K562 (cell line): ENCODE data around the gene DNAH1. TPM values are rescaled to one million over a fixed set of nuclear protein-coding genes. Genes with fewer than 3 reads are reported as not detected.

Experiments used
- ATAC-seq: fragments of 200-7000 bp; cut with Tn5 transposase; 3 replicates; pipeline ENCODE4 v1.9.1; 2020; ENCODE audit warnings: moderate library complexity
- BruUV-seq: library from RNA; stranded (reverse); fragments of 400-500 nt; replicated peaks from 2 replicates; lab custom pipeline; 2021; lab: Mats Ljungman, UMichigan
- CTCF ChIA-PET: fragments of 300-600 bp; formaldehyde crosslinking; extraction: SDS; loops from one replicate; lab custom pipeline; 2021; ENCODE audit warnings: low intra/inter-chr PET ratio; lab: Yijun Ruan, JAX
- POLR2A ChIA-PET: fragments of 300-600, 350-650 bp; sonication (Branson Sonifier 250); formaldehyde crosslinking; extraction: SDS; loops from one replicate; lab custom pipeline; 2021; ENCODE audit warnings: antibody characterized with exemption, inconsistent platforms; lab: Yijun Ruan, JAX
- DNase-seq, 4 experiments: peaks; one replicate each; pipeline versions ENCODE4 v3.0.0 to v3.0.0-alpha.2; 2011 to 2018; ENCODE audit warnings: low spot score in 3 of 4, mixed read lengths in 3 of 4; ENCODE audit errors: extremely low read depth in 1 of 4
- FAIRE-seq: peaks from 2 replicates; lab custom pipeline; 2011; peaks lifted over from hg19 to GRCh38; lab: Jason Lieb, UNC
- H2AFZ ChIP-seq: 2 replicates; pipeline ENCODE4 v1.6.0; 2011; ENCODE audit warnings: low read depth, low read length, control low read depth, inconsistent platforms
- H3K27ac ChIP-seq: fragments of 200-600 bp; 3 replicates; pipeline ENCODE4 v1.8.0; 2011; ENCODE audit warnings: low read depth, mild to moderate bottlenecking, control low read depth, inconsistent platforms, low read length, moderate library complexity, mixed read lengths; ENCODE audit errors: extremely low read depth
- H3K27me3 ChIP-seq, 2 experiments: fragments of 300-600 bp in 1 of 2; 2 replicates in 1 of 2; 3 replicates in 1 of 2; pipeline versions ENCODE4 v1.6.0 to v1.8.0; 2011; ENCODE audit warnings: inconsistent platforms in 2 of 2, low read length in 2 of 2, mild to moderate bottlenecking in 1 of 2, mixed read lengths in 1 of 2, moderate library complexity in 1 of 2; ENCODE audit not compliant: control insufficient read depth in 2 of 2, insufficient read depth in 2 of 2
- H3K36me3 ChIP-seq: fragments of 300-600 bp; 3 replicates; pipeline ENCODE4 v1.8.0; 2011; ENCODE audit warnings: mild to moderate bottlenecking, low read length, inconsistent platforms; ENCODE audit not compliant: control insufficient read depth, insufficient read depth
- H3K4me1 ChIP-seq, 2 experiments: fragments of 200-600 bp in 1 of 2; replicated peaks in 1 of 2; 2 replicates in 1 of 2; 3 replicates in 1 of 2; pipeline versions ENCODE4 v1.5.1 to v1.8.0; 2011; ENCODE audit warnings: inconsistent platforms in 2 of 2, low read length in 2 of 2, mild to moderate bottlenecking in 1 of 2, mixed read lengths in 1 of 2, moderate library complexity in 1 of 2; ENCODE audit not compliant: control insufficient read depth in 2 of 2, insufficient read depth in 2 of 2
- H3K4me2 ChIP-seq: 2 replicates; pipeline ENCODE4 v1.6.1; 2011; ENCODE audit warnings: low read length, control low read depth, inconsistent platforms, mixed read lengths; ENCODE audit not compliant: insufficient read depth
- H3K4me3 ChIP-seq: fragments of 200-600 bp; sonication (generic), shearing (Covaris generic); 2 replicates; pipeline ENCODE4 v1.5.1; 2016; ENCODE audit warnings: control low read depth, inconsistent platforms
- H3K79me2 ChIP-seq: fragments of 200-600 bp; 3 replicates; pipeline ENCODE4 v1.8.0; 2011; ENCODE audit warnings: low read length, inconsistent platforms; ENCODE audit not compliant: control insufficient read depth, insufficient read depth
- H3K9ac ChIP-seq, 2 experiments: 2 replicates each; pipeline versions ENCODE4 v1.6.0 to v1.6.1; 2011; ENCODE audit warnings: low read depth in 2 of 2, low read length in 2 of 2, control low read depth in 1 of 2, inconsistent platforms in 1 of 2, mild to moderate bottlenecking in 1 of 2, mixed read lengths in 1 of 2; ENCODE audit not compliant: insufficient read depth in 1 of 2
- H3K9me1 ChIP-seq: one replicate; pipeline ENCODE4 v1.6.0; 2011; ENCODE audit warnings: inconsistent platforms, mild to moderate bottlenecking, low read length, moderate library complexity; ENCODE audit not compliant: control insufficient read depth, insufficient read depth
- H3K9me3 ChIP-seq: replicated peaks from 2 replicates; pipeline ENCODE4 v1.5.1; 2011; ENCODE audit warnings: low read depth, low read length, inconsistent platforms; ENCODE audit not compliant: control insufficient read depth, insufficient read depth
- H4K20me1 ChIP-seq: replicated peaks from 2 replicates; pipeline ENCODE4 v1.6.1; 2011; ENCODE audit warnings: low read length, inconsistent platforms, mixed read lengths; ENCODE audit not compliant: control insufficient read depth, insufficient read depth
- CBX2 ChIP-seq: fragments of 200-600 bp; sonication (generic); IDR thresholded peaks from one replicate; pipeline ENCODE4 v1.6.1; 2012; ENCODE audit warnings: mild to moderate bottlenecking, low read length, inconsistent platforms; ENCODE audit not compliant: insufficient read depth, poor library complexity, severe bottlenecking
- ELF4 ChIP-seq: fragments of 450-650 bp; formaldehyde crosslinking; IDR thresholded peaks from 2 replicates; pipeline ENCODE4 v1.4.0; 2022; ENCODE audit warnings: missing genetic modification characterization
- NR2C2 ChIP-seq, 2 experiments: fragments of 200-800 bp in 1 of 2; sonication (Bioruptor generic) in 1 of 2; sonication (generic) in 1 of 2; formaldehyde crosslinking in 1 of 2; IDR thresholded peaks; 2 replicates each; pipeline versions ENCODE4 v1.6.1 to v1.8.0; 2016 to 2022; ENCODE audit warnings: mild to moderate bottlenecking in 1 of 2, missing compliant biosample characterization in 1 of 2, missing genetic modification characterization in 1 of 2, missing genetic modification reagents in 1 of 2
- POLR2H ChIP-seq: IDR thresholded peaks from 2 replicates; pipeline ENCODE4 v1.6.1; 2016; ENCODE audit warnings: missing genetic modification characterization, low read depth, mild to moderate bottlenecking, control low read depth, missing compliant biosample characterization, moderate library complexity
- RBBP5 ChIP-seq: fragments of 200-600 bp; sonication (generic); IDR thresholded peaks from 2 replicates; pipeline ENCODE4 v1.6.1; 2012; ENCODE audit warnings: borderline replicate concordance, mild to moderate bottlenecking, low read length, control low read depth, inconsistent platforms; ENCODE audit not compliant: insufficient read depth, poor library complexity, severe bottlenecking
- SRF ChIP-seq, 2 experiments: fragments of 250-450, 450-650 bp in 1 of 2; sonication (Bioruptor Pico) in 1 of 2; sonication (generic) in 1 of 2; formaldehyde crosslinking; IDR thresholded peaks; 2 replicates each; pipeline versions ENCODE4 v1.5.0 to v1.5.1; 2020 to 2022; ENCODE audit warnings: mild to moderate bottlenecking in 1 of 2, missing genetic modification reagents in 1 of 2
- ZNF551 ChIP-seq: fragments of 250-450 bp; sonication (Bioruptor Pico); IDR thresholded peaks from 2 replicates; pipeline ENCODE4 v1.5.0; 2021; ENCODE audit warnings: mild to moderate bottlenecking, moderate library complexity
- WGBS: fragments of 100-300 bp; shearing (Covaris generic); methylation state at CpG from one replicate; pipeline ENCODE4 v1.1.6; 2016; ENCODE audit warnings: low coverage, mixed read lengths; ENCODE audit not compliant: insufficient coverage; ENCODE audit errors: missing lambda C conversion rate; 5-methylcytosine and 5-hydroxymethylcytosine counted together
- in situ Hi-C: fragments of 300-500 bp; cut with MboI; formaldehyde crosslinking; loops from 4 replicates; pipeline ENCODE4 v1.15.0; 2018; ENCODE audit warnings: inconsistent platforms, mixed read lengths
- intact Hi-C: fragments of 100-400 bp; cut with micrococcal nuclease; formaldehyde crosslinking; loops from 2 replicates; pipeline ENCODE4 v1.14.2; 2022
- polyA plus RNA-seq, 8 experiments: library from polyadenylated mRNA; depleted of rRNA in 4 of 8; stranded (reverse) in 5 of 8; unstranded in 3 of 8; fragments of >200 nt; fragmentation: Nextera tagmentation in 2 of 8; fragmentation: Illumina TruSeq in 1 of 8; extraction: Ambion mirVana in 2 of 8; extraction: Trizol in 1 of 8; gene quantifications; 2 replicates each; pipeline versions ENCODE4 v1.2.1 to v1.2.3, GENCODE V29; 2011 to 2014; ENCODE audit warnings: inconsistent platforms in 1 of 8, missing spikeins in 1 of 8
- total RNA-seq, 7 experiments: library from RNA; depleted of rRNA in 6 of 7; stranded (reverse); fragments of >200 nt in 6 of 7; fragmentation: Illumina TruSeq in 2 of 7; extraction: Trizol in 2 of 7; gene quantifications; 2 replicates each; pipeline versions ENCODE4 v1.2.1 to v1.2.3, GENCODE V29; 2011 to 2021; ENCODE audit warnings: low replicate concordance in 1 of 7
- TF ChIP-seq, protein P1 (sequence below): sonication (generic); formaldehyde crosslinking; IDR thresholded peaks from 2 replicates; pipeline ENCODE4 v1.8.0; 2022; ENCODE audit warnings: mild to moderate bottlenecking, missing genetic modification reagents
- TF ChIP-seq, protein P2 (sequence below): sonication (generic); formaldehyde crosslinking; IDR thresholded peaks from 2 replicates; pipeline ENCODE4 v1.8.0; 2023; ENCODE audit warnings: mild to moderate bottlenecking, missing genetic modification reagents
- TF ChIP-seq, protein P3 (sequence below), 2 experiments: fragments of 450-650 bp; conservative IDR thresholded peaks; 2 replicates each; pipeline ENCODE4 v1.6.1; 2017; ENCODE audit warnings: mild to moderate bottlenecking in 2 of 2, moderate library complexity in 2 of 2
- TF ChIP-seq, protein P4 (sequence below): fragments of 250-450 bp; sonication (Bioruptor Pico); IDR thresholded peaks from 2 replicates; pipeline ENCODE4 v1.5.0; 2022; ENCODE audit warnings: mild to moderate bottlenecking

Gene DNAH1
- total and polyA plus RNA-seq, 9 of the 15 experiments (the other 6 are each of a cell fraction or from before 2014, with no cell fraction given): 0.04 to 0.84 (median 0.50) TPM

DNA sequence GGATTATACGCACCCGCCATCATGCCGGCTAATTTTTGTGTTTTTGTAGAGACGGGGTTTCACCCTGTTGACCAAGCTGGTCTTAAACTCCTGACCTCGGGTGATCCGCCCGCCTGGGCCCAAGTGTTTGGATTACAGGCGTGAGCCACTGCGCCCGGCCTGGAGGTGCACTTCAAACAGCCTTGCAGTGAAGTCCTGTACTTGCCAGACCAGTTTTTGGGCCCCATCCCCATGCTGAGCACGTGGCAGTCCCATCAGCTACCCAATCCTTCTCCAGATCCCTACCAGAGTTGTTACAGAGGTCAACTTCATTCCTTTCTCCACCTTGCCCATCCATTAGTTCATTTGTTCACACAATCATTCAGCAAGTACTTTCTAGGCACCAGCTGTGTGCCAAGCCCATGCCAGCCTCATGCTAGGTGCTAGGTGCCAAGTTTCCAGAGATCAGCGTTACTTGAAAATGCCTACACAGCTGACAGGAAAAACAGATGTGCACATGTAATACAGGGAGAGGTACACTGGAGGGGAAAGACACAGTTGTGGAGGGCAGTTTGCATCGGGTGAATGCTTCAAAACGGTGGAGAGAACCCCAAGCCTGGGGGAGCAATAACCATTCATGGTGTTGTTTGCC, 2.2 kb downstream of the DNAH1 start:
- ChIA-PET POLR2A (interaction anchor here (1.0 kb wide), 1 partner anchor 31 kb away, joined by 3 read pairs; no protein-coding TSS in a partner anchor), CTCF (no interaction called here)
- ATAC-seq: no peak
- H3K27me3 ChIP-seq: no peaks in the 10 kb centered on the region
- no peaks in the 10 kb centered on the region for H3K79me2 ChIP-seq
- no peak overlapping the region for H3K4me2 ChIP-seq
- H3K9me3 ChIP-seq: no peaks in the 10 kb centered on the region
- H3K27ac ChIP-seq: no peak overlapping the region
- no peaks in the 10 kb centered on the region for H3K9me1 ChIP-seq
- no peak overlapping the region for H2AFZ ChIP-seq
- no peak overlapping the region for H3K4me3 ChIP-seq
- H3K36me3 ChIP-seq: no peaks in the 10 kb centered on the region
- no peaks in the 10 kb centered on the region for H4K20me1 ChIP-seq
- H3K4me1 ChIP-seq: peaks cover 6 to 21% of the 10 kb centered on the region in 2 experiments
- no peak for DNase-seq
- WGBS: 51% methylated on average over 10 of the region's 14 CpGs
- FAIRE-seq: no peak
- in situ Hi-C loops: no loop called here
- H3K9ac ChIP-seq: no peak overlapping the region
- intact Hi-C loops: no loop called here
- BruUV-seq: no TSS peak
- TF ChIP-seq, protein P1, sequence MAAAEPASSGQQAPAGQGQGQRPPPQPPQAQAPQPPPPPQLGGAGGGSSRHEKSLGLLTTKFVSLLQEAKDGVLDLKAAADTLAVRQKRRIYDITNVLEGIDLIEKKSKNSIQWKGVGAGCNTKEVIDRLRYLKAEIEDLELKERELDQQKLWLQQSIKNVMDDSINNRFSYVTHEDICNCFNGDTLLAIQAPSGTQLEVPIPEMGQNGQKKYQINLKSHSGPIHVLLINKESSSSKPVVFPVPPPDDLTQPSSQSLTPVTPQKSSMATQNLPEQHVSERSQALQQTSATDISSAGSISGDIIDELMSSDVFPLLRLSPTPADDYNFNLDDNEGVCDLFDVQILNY: no peak
- TF ChIP-seq ELF4 (CRISPR knock-in tag): no peak
- TF ChIP-seq ZNF551 (CRISPR knock-in tag): no peak
- TF ChIP-seq, protein P2, sequence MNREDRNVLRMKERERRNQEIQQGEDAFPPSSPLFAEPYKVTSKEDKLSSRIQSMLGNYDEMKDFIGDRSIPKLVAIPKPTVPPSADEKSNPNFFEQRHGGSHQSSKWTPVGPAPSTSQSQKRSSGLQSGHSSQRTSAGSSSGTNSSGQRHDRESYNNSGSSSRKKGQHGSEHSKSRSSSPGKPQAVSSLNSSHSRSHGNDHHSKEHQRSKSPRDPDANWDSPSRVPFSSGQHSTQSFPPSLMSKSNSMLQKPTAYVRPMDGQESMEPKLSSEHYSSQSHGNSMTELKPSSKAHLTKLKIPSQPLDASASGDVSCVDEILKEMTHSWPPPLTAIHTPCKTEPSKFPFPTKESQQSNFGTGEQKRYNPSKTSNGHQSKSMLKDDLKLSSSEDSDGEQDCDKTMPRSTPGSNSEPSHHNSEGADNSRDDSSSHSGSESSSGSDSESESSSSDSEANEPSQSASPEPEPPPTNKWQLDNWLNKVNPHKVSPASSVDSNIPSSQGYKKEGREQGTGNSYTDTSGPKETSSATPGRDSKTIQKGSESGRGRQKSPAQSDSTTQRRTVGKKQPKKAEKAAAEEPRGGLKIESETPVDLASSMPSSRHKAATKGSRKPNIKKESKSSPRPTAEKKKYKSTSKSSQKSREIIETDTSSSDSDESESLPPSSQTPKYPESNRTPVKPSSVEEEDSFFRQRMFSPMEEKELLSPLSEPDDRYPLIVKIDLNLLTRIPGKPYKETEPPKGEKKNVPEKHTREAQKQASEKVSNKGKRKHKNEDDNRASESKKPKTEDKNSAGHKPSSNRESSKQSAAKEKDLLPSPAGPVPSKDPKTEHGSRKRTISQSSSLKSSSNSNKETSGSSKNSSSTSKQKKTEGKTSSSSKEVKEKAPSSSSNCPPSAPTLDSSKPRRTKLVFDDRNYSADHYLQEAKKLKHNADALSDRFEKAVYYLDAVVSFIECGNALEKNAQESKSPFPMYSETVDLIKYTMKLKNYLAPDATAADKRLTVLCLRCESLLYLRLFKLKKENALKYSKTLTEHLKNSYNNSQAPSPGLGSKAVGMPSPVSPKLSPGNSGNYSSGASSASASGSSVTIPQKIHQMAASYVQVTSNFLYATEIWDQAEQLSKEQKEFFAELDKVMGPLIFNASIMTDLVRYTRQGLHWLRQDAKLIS (CRISPR knock-in tag): no peak
- TF ChIP-seq POLR2H (tag): no peak
- TF ChIP-seq, protein P3, sequence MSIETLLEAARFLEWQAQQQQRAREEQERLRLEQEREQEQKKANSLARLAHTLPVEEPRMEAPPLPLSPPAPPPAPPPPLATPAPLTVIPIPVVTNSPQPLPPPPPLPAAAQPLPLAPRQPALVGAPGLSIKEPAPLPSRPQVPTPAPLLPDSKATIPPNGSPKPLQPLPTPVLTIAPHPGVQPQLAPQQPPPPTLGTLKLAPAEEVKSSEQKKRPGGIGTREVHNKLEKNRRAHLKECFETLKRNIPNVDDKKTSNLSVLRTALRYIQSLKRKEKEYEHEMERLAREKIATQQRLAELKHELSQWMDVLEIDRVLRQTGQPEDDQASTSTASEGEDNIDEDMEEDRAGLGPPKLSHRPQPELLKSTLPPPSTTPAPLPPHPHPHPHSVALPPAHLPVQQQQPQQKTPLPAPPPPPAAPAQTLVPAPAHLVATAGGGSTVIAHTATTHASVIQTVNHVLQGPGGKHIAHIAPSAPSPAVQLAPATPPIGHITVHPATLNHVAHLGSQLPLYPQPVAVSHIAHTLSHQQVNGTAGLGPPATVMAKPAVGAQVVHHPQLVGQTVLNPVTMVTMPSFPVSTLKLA (conservative IDR thresholded peaks at IDR 0.05): no peak
- TF ChIP-seq, protein P4, sequence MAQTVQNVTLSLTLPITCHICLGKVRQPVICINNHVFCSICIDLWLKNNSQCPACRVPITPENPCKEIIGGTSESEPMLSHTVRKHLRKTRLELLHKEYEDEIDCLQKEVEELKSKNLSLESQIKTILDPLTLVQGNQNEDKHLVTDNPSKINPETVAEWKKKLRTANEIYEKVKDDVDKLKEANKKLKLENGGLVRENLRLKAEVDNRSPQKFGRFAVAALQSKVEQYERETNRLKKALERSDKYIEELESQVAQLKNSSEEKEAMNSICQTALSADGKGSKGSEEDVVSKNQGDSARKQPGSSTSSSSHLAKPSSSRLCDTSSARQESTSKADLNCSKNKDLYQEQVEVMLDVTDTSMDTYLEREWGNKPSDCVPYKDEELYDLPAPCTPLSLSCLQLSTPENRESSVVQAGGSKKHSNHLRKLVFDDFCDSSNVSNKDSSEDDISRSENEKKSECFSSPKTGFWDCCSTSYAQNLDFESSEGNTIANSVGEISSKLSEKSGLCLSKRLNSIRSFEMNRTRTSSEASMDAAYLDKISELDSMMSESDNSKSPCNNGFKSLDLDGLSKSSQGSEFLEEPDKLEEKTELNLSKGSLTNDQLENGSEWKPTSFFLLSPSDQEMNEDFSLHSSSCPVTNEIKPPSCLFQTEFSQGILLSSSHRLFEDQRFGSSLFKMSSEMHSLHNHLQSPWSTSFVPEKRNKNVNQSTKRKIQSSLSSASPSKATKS: no peak
- TF ChIP-seq CBX2: no peak
- no peak for TF ChIP-seq RBBP5
- no peak for TF ChIP-seq SRF (CRISPR knock-in tag; IDR thresholded peaks at IDR 0.05)
- no peak for TF ChIP-seq NR2C2 (CRISPR knock-in tag; IDR thresholded peaks at IDR 0.05)
- TF ChIP-seq NR2C2 (tag; IDR thresholded peaks at IDR 0.05): no peak
